Fibroblast of lung (primary cell): ENCODE results near the gene AGAP1.

Experiments
- CTCF ChIP-seq, 2 donors: IDR thresholded peaks in 1 of 2; conservative IDR thresholded peaks in 1 of 2; 1 replicate in 1 of 2; 2 replicates in 1 of 2; pipeline ENCODE4 v1.5.1; 2011 to 2012; ENCODE audit warnings: low read length in 2 of 2, control low read depth in 1 of 2, inconsistent platforms in 1 of 2, low read depth in 1 of 2, mild to moderate bottlenecking in 1 of 2
- EZH2 ChIP-seq: IDR thresholded peaks from 2 replicates; pipeline ENCODE4 v1.5.1; 2012; ENCODE audit warnings: low read length, control low read depth, mild to moderate bottlenecking; ENCODE audit errors: missing control alignments

GRCh38 chr2:235444101-235444597 is 49.7 kb upstream of the AGAP1 start:
- TF ChIP-seq CTCF (conservative IDR thresholded peaks at IDR 0.05 in 1 of 2, IDR thresholded peaks at IDR 0.05 in 1 of 2; ENCODE audit: low read depth in 1 of 2, low read length in 2 of 2) (no peak), EZH2 (no peak)
